HepG2 (cell line): ENCODE data around the gene JMJD7. TPM values are rescaled to one million over a fixed set of nuclear protein-coding genes. Genes with fewer than 3 reads are reported as not detected.
A peak's percentile ranks its signal among the peaks of the same experiment; 100 is the strongest.

Experiments
- ATAC-seq: fragments of 200-7000 bp; cut with Tn5 transposase; 3 replicates; pipeline ENCODE4 v1.9.1; 2020; ENCODE audit warnings: mild to moderate bottlenecking, moderate library complexity
- BruUV-seq: library from RNA; stranded (reverse); fragments of 400-500 nt; replicated peaks from 2 replicates; lab custom pipeline; 2021; lab: Mats Ljungman, UMichigan
- CTCF ChIA-PET: fragments of 300-600 bp; formaldehyde crosslinking; extraction: SDS; loops from one replicate; lab custom pipeline; 2021; ENCODE audit warnings: low total read pairs, inconsistent platforms, low intra/inter-chr PET ratio; lab: Yijun Ruan, JAX
- POLR2A ChIA-PET: fragments of 350-600 bp; sonication (Branson Sonifier 250); formaldehyde crosslinking; loops from one replicate; lab custom pipeline; 2020; ENCODE audit warnings: antibody characterized with exemption, inconsistent platforms; lab: Yijun Ruan, JAX
- DNase-seq: peaks from one replicate; pipeline ENCODE4 v3.0.0-alpha.2; 2015; ENCODE audit warnings: low spot score
- FAIRE-seq: peaks from 3 replicates; lab custom pipeline; 2011; peaks lifted over from hg19 to GRCh38; lab: Jason Lieb, UNC
- H2AFZ ChIP-seq: one replicate; pipeline ENCODE4 v1.6.1; 2011; ENCODE audit warnings: low read length, inconsistent platforms
- H3K27ac ChIP-seq: fragments of 300-600 bp; 3 replicates; pipeline ENCODE4 v1.8.0; 2011; ENCODE audit warnings: mixed run types, mild to moderate bottlenecking, mixed read lengths, low read length, inconsistent platforms; ENCODE audit not compliant: insufficient read depth; ENCODE audit errors: extremely low read length
- H3K27me3 ChIP-seq, 2 experiments: fragments of 200-600 bp in 1 of 2; 2 replicates in 1 of 2; 3 replicates in 1 of 2; pipeline versions ENCODE4 v1.6.0 to v1.8.0; 2011; ENCODE audit warnings: low read length in 2 of 2, mild to moderate bottlenecking in 2 of 2, moderate library complexity in 2 of 2, inconsistent platforms in 1 of 2; ENCODE audit not compliant: insufficient read depth in 2 of 2, control insufficient read depth in 1 of 2
- H3K36me3 ChIP-seq, 2 experiments: fragments of 200-600 bp in 1 of 2; replicated peaks in 1 of 2; 2 replicates in 1 of 2; 3 replicates in 1 of 2; pipeline versions ENCODE4 v1.5.1 to v1.8.0; 2011; ENCODE audit warnings: low read length in 2 of 2, inconsistent platforms in 1 of 2; ENCODE audit not compliant: insufficient read depth in 2 of 2, control insufficient read depth in 1 of 2
- H3K4me1 ChIP-seq: 2 replicates; pipeline ENCODE4 v1.5.1; 2012; ENCODE audit warnings: low read length, inconsistent platforms; ENCODE audit not compliant: insufficient read depth
- H3K4me2 ChIP-seq: 2 replicates; pipeline ENCODE4 v1.6.0; 2011; ENCODE audit warnings: low read depth, low read length, inconsistent platforms
- H3K4me3 ChIP-seq, 3 experiments: fragments of 200-600 bp in 1 of 3; sonication (generic), shearing (Covaris generic) in 1 of 3; replicated peaks in 1 of 3; 2 replicates each; pipeline ENCODE4 v1.5.1; 2011 to 2016; ENCODE audit warnings: low read length in 3 of 3, inconsistent platforms in 2 of 3, low read depth in 2 of 3, mild to moderate bottlenecking in 2 of 3, control low read depth in 1 of 3, mixed read lengths in 1 of 3; ENCODE audit not compliant: insufficient read depth in 1 of 3
- H3K79me2 ChIP-seq: one replicate; pipeline ENCODE4 v1.6.1; 2011; ENCODE audit warnings: low read length, inconsistent platforms; ENCODE audit not compliant: insufficient read depth
- H3K9ac ChIP-seq: 2 replicates; pipeline ENCODE4 v1.6.0; 2011; ENCODE audit warnings: mild to moderate bottlenecking, low read depth, low read length, inconsistent platforms; ENCODE audit not compliant: insufficient read depth
- H3K9me3 ChIP-seq: 2 replicates; pipeline ENCODE4 v1.5.1; 2012; ENCODE audit warnings: mild to moderate bottlenecking, low read length
- H4K20me1 ChIP-seq: 2 replicates; pipeline ENCODE4 v1.6.0; 2011; ENCODE audit warnings: inconsistent platforms, mild to moderate bottlenecking, low read length, moderate library complexity; ENCODE audit not compliant: insufficient read depth
- AKNA ChIP-seq: sonication (generic); formaldehyde crosslinking; IDR thresholded peaks from 2 replicates; pipeline ENCODE4 v1.4.0; 2020; ENCODE audit warnings: missing genetic modification reagents, borderline replicate concordance
- JARID2 ChIP-seq: sonication (generic); formaldehyde crosslinking; IDR thresholded peaks from 2 replicates; pipeline ENCODE4 v1.8.1; 2023; ENCODE audit warnings: missing genetic modification reagents, inconsistent platforms; ENCODE audit not compliant: insufficient replicate concordance
- ZNF263 ChIP-seq: sonication (generic); formaldehyde crosslinking; IDR thresholded peaks from 2 replicates; pipeline ENCODE4 v1.4.0; 2020; ENCODE audit warnings: missing genetic modification reagents
- ZNF446 ChIP-seq: sonication (generic); formaldehyde crosslinking; IDR thresholded peaks from 2 replicates; pipeline ENCODE4 v1.5.0; 2020; ENCODE audit warnings: mild to moderate bottlenecking, missing genetic modification reagents
- ZNF451 ChIP-seq: sonication (generic); formaldehyde crosslinking; IDR thresholded peaks from 2 replicates; pipeline ENCODE4 v1.5.0; 2020; ENCODE audit warnings: mild to moderate bottlenecking, missing genetic modification reagents
- ZNF672 ChIP-seq: sonication (generic); formaldehyde crosslinking; IDR thresholded peaks from 2 replicates; pipeline ENCODE4 v1.8.1; 2022; ENCODE audit warnings: missing genetic modification reagents
- ZSCAN12 ChIP-seq: sonication (generic); formaldehyde crosslinking; IDR thresholded peaks from 2 replicates; pipeline ENCODE4 v1.9.0; 2021; ENCODE audit warnings: mild to moderate bottlenecking, missing genetic modification reagents
- WGBS: methylation state at CpG from one replicate; pipeline ENCODE4 v1.1.6; 2017; ENCODE audit warnings: low lambda C conversion rate; 5-methylcytosine and 5-hydroxymethylcytosine counted together
- in situ Hi-C: cut with HindIII; loops from 2 replicates; pipeline ENCODE4 v1.10.0; 2017; ENCODE audit warnings: low pct_unique_long_range_greater_than_20kb; ENCODE audit not compliant: extremely low pct_ligation_motif_present
- intact Hi-C: fragments of 100-400 bp; cut with micrococcal nuclease; formaldehyde crosslinking; loops from one replicate; pipeline ENCODE4 v1.10.0; 2022; ENCODE audit not compliant: unreplicated experiment
- polyA plus RNA-seq, 8 experiments: library from polyadenylated mRNA; depleted of rRNA in 3 of 8; stranded (reverse) in 7 of 8; unstranded in 1 of 8; fragments of >200 nt; fragmentation: Illumina TruSeq in 4 of 8; extraction: Trizol in 4 of 8; gene quantifications; 2 replicates each; pipeline versions ENCODE4 v1.2.1 to v1.2.3, GENCODE V29; 2011 to 2016; ENCODE audit warnings: low read depth in 4 of 8, missing spikeins in 1 of 8, mixed read lengths in 1 of 8; ENCODE audit not compliant: insufficient read depth in 1 of 8
- total RNA-seq, 5 experiments: library from RNA; depleted of rRNA; stranded (reverse); fragments of >200 nt; fragmentation: Illumina TruSeq; extraction: Trizol; gene quantifications; 2 replicates each; pipeline ENCODE4 v1.2.3, GENCODE V29; 2016; ENCODE audit warnings: low read depth in 1 of 5
- TF ChIP-seq, protein P1 (sequence below): sonication (generic); formaldehyde crosslinking; IDR thresholded peaks from 2 replicates; pipeline ENCODE4 v1.5.0; 2020; ENCODE audit warnings: mild to moderate bottlenecking, missing genetic modification reagents, moderate library complexity

Gene JMJD7
- total and polyA plus RNA-seq, 2 of the 13 experiments (the other 11 are each of a cell fraction or from before 2014, with no cell fraction given), result 6.4 to 7.1 TPM

DNA sequence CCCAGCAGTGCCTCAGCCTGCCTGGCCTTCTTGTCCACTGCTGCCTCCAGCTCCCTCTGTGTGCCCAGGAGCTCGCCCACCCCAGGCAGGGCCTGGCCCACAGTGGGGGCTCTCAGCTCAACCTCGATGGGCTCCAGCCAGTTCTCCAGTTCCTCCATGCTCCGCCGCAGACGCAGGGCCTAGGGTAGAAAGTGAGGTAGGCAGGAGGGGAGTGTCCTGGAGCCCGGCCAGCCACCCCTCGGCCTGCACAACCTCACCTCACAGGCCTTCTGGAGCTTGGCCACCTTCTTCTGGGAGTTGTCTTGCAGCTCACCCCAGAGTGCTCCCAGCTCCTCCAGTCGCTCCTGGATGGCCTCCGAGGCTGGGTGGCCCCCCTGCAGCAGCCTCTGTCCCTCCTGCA is 29.4 kb downstream of the JMJD7 start:
- no peak overlapping the region; a peak in 1 of 6 replicates for H3K4me3 ChIP-seq
- H3K27me3 ChIP-seq, result peaks cover 10 to 41% of the 10 kb centered on the region in 2 experiments; a peak in 4 of 5 replicates
- H3K79me2 ChIP-seq, result no peaks in the 10 kb centered on the region
- POLR2A ChIA-PET, result no interaction called here
- CTCF ChIA-PET, result no interaction called here
- 28% methylated on average over 5 of the region's 9 CpGs for WGBS
- H3K4me2 ChIP-seq, result peak overlapping the region; percentile 46
- intact Hi-C loops (no loop called here), in situ Hi-C loops (no loop called here)
- peaks cover 32% of the 10 kb centered on the region for H3K4me1 ChIP-seq
- no peak for TF ChIP-seq ZNF451 (CRISPR knock-in tag)
- TF ChIP-seq ZNF263, result peak; percentile 20; the same call in 1 of the 2 replicates
- no peak for TF ChIP-seq ZNF446 (CRISPR knock-in tag)
- no TSS peak for BruUV-seq
- no peak overlapping the region for H3K9ac ChIP-seq
- H2AFZ ChIP-seq, result no peak overlapping the region
- H3K9me3 ChIP-seq, result no peaks in the 10 kb centered on the region
- DNase-seq (no peak), ATAC-seq (no peak), FAIRE-seq (no peak)
- no peaks in the 10 kb centered on the region for H3K36me3 ChIP-seq
- no peaks in the 10 kb centered on the region for H4K20me1 ChIP-seq
- H3K27ac ChIP-seq, result no peak overlapping the region

GRCh38 chr15:41858756-41859155 is 30.9 kb downstream of the JMJD7 start:
- peaks cover 44% of the 10 kb centered on the region for H3K4me1 ChIP-seq
- in situ Hi-C loops (no loop called here), intact Hi-C loops (no loop called here)
- no peaks in the 10 kb centered on the region for H3K79me2 ChIP-seq
- POLR2A ChIA-PET, result no interaction called here
- H3K36me3 ChIP-seq, result no peaks in the 10 kb centered on the region
- no peak for ATAC-seq
- no peak overlapping the region for H3K4me2 ChIP-seq
- CTCF ChIA-PET, result no interaction called here
- no peaks in the 10 kb centered on the region for H3K9me3 ChIP-seq
- 66% methylated on average over 8 of the region's 15 CpGs for WGBS
- no peak overlapping the region for H2AFZ ChIP-seq
- BruUV-seq, result no TSS peak
- no peaks in the 10 kb centered on the region for H4K20me1 ChIP-seq
- no peak overlapping the region for H3K4me3 ChIP-seq
- TF ChIP-seq ZNF672 (CRISPR knock-in tag), result no peak
- TF ChIP-seq, protein P1, sequence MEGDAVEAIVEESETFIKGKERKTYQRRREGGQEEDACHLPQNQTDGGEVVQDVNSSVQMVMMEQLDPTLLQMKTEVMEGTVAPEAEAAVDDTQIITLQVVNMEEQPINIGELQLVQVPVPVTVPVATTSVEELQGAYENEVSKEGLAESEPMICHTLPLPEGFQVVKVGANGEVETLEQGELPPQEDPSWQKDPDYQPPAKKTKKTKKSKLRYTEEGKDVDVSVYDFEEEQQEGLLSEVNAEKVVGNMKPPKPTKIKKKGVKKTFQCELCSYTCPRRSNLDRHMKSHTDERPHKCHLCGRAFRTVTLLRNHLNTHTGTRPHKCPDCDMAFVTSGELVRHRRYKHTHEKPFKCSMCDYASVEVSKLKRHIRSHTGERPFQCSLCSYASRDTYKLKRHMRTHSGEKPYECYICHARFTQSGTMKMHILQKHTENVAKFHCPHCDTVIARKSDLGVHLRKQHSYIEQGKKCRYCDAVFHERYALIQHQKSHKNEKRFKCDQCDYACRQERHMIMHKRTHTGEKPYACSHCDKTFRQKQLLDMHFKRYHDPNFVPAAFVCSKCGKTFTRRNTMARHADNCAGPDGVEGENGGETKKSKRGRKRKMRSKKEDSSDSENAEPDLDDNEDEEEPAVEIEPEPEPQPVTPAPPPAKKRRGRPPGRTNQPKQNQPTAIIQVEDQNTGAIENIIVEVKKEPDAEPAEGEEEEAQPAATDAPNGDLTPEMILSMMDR (CRISPR knock-in tag), result 0 out of 2 replicates have a peak, but pooled peaks have one; percentile 13
- TF ChIP-seq AKNA (CRISPR knock-in tag), result no peak
- TF ChIP-seq ZSCAN12, result no peak
- TF ChIP-seq JARID2 (CRISPR knock-in tag), result no peak
- no peak for DNase-seq
- no peak for FAIRE-seq
- no peak overlapping the region for H3K27ac ChIP-seq
- H3K27me3 ChIP-seq, result peaks cover 7 to 51% of the 10 kb centered on the region in 2 experiments; a peak in 4 of 5 replicates
- no peak overlapping the region for H3K9ac ChIP-seq
